NCI-H2029 (cell line): Measurements from ENCODE around the gene EMC7.
"Not testable (repeated sequence)": the region's sequence is repeated elsewhere in the genome, so short reads cannot be mapped to it uniquely, and the experiment has no call there.

Source experiments
- DNase-seq: peaks from one replicate; lab custom pipeline; 2025; lab: John Stamatoyannopoulos, UW

EMC7 gene

DNA sequence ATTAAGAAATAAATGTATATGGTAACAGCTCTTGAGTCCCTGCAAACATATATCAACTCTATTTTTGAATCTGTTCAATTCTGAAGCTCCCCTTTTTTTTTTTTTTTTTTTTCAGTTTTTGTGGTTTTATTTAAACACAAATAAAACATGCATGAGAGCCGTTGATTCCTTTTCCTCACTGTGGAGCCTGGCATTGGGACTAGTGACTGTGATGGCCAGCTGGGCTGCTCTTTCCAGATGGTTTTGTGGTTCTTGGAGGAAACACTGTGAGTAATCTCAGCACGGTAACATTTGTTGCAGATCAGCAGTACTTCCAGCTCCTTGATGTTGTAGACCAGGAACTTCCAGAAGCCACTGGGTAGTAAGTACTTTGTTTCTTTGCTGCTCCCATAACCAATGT lies 15.9 kb downstream of the EMC7 start:
- DNase-seq = no peak

DNA sequence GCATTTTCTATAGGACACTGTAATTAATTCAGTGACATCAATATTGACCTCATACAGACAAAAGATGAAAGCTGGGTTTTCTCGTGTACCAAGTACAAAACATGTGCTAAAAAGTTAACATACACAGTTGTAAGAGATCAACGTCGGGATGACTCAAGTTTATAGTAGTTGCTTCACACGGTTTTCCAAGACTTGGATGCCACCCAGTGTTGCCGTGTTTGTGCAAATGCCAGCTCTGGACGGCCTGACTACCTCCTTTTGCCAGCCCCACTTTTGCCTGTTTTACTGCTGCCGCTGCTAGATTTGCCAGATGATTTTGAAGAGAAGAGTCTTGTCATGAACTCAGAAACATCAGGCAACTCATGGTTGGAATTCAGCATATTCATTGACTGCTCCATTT lies 17.6 kb downstream of the EMC7 start:
- no peak for DNase-seq

GRCh38 chr15:34079904-34080303 lies 21.8 kb downstream of the EMC7 start:
- no peak for DNase-seq

- DNase-seq = no peak
Measured at GRCh38 chr15:34078900-34079299, 22.8 kb downstream of the EMC7 start.

GRCh38 chr15:34076785-34077184 lies 24.9 kb downstream of the EMC7 start:
- no peak for DNase-seq

DNA sequence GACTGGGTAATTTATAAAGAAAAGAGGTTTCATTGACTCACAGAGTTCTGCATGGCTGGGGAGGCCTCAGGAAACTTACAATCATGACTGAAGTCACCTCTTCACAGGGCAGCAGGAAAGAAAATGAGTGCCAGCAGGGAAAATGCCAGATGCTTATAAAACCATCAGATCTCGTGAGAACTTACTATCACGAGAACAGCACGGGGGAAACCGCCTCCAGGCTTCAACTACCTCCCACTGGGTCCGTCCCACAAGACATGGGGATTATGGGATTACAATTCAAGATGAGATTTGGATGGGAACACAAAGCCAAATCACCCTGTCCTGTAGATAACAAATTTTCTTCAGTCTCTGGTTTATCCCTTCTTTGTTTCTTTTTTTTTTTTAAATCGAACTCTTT lies 31.7 kb downstream of the EMC7 start:
- no peak for DNase-seq

GRCh38 chr15:34065941-34066340 lies 35.7 kb downstream of the EMC7 start:
- no peak for DNase-seq

- DNase-seq = no peak
Measured at GRCh38 chr15:34065261-34065660, 36.4 kb downstream of the EMC7 start.

GRCh38 chr15:34064438-34064837 lies 37.2 kb downstream of the EMC7 start:
- no peak for DNase-seq

DNA sequence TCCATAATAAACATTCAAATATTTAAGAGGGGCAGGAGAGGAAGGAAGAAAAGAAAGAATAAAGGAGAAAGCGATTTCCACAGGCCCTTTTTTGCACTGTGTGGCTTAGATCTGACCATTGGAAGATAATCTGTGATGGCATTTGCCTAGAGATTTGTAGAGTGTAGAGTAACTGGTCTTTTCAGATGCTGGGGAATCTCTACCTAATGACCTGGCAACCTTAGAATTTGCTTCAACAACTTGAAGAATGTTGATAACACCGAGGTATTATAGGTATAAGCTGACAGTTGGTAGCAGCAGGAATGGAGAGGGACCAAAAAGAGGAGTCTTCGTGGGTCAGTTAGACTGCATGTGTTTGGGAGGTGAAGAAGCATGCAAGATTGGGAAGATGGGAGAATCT lies 41.7 kb downstream of the EMC7 start:
- no peak for DNase-seq

GRCh38 chr15:34059476-34059875 lies 42.2 kb downstream of the EMC7 start:
- no peak for DNase-seq

- DNase-seq = no peak
Measured at GRCh38 chr15:34056911-34057310, 44.8 kb downstream of the EMC7 start.

DNA sequence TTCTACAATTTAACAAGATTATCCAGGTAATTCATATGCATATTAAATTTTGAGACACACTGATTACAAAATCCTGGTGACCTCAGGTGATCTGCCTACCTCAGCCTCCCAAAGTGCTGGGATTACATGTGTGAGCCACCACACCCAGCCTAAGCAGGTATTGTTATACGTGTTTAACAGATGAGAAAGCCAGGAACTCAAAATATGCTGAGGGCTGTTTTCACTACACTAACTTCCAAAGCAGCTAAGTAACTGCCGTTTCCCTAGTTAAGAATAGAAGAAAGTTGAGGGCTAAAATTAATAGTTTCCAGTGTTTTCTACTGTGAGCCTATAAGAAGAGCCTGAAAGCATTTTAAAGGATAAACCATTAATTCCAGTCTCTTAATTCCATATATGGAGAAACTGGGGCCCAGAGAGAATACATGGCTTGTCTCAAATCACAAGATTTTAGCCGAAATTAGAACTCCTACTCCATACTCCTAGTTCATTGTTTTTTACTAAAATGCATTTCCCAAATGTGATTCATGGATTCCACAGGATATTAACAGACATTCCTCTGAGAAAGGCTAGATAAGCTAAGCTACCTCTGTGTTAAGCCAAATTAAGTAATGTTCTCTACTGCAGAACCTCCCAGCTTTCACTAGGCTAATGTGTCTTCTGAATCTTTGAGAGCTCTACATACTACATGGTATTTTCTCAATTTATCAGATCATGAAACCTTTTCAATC lies 45.6 kb downstream of the EMC7 start:
- DNase-seq = no peak

DNA sequence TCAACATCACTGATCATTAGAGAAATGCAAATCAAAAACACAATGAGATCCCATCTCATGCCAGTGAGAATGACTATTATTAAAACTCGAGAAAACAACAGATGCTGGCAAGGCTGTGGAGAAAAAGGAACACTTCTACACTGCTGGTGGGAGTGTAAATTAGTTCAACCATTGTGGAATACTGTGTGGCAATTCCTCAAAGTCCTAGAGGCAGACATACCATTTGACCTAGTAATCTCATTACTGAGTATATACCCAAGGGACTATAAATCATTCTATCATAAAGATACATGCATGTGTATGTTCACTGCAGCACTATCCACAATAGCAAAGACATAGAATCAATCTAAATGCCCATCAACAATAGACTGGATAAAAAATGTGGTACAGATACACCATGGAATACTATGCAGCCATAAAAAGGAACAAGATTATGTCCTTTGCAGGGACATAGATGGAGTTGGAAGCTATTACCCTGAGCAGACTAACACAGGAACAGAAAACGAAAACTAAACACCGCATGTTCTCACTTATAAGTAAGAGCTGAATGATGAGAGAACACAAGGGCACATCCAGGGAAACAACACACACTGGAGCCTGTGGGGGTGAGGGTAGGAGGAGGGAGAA lies 47.5 kb downstream of the EMC7 start:
- DNase-seq = no peak

DNA sequence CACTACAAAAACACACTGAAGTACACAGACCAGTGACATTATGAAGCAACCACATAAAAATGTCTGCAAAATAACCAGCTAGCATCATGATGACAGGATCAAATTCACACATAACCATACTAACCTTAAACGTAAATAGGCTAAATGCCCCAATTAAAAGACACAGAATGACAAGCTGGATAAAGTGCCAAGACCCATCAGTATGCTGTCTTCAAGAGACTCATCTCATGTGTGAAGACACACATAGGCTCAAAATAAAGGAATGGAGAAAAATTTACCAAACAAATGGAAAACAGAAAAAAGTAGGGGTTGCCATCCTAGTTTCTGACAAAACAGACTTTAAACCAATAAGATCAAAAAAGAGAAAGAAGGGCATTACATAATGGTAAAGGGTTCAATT lies 51.3 kb downstream of the EMC7 start:
- DNase-seq = not testable (repeated sequence)

GRCh38 chr15:34049112-34049511 lies 52.5 kb downstream of the EMC7 start:
- DNase-seq = no peak

- no peak for DNase-seq
Measured at GRCh38 chr15:34047893-34048775, 53.5 kb downstream of the EMC7 start.

DNA sequence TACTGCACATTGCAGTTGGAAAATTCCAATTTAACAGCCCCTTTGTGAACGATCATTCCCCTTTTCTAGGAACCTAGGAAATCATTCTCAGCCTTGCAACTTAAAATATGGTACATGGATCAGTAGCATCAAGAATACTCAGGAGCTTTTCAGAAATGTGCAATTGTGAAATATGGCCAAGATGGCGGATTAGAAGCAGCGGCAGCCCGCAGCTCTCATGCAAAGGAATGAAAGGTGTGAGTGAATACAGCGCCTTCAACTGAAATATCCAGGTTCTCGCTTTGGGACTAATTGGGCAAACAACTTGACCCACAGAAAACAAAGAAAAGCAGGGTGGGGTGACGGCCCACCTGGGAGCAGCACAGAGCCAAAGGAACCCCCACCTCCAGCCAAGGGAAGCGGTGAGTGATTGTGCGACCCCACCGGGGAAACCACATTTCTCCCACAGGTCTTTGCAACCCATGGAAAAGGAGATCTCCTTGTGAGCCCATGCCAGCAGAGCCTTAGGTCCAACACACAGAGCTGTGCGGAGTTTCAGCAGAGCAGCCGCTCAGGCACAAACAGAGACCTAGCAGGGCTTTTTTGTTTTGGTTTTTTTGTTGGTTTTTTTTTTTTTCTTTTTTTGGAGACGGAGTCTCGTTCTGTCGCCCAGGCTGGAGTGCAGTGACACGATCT lies 55.1 kb downstream of the EMC7 start:
- DNase-seq = no peak

- no peak for DNase-seq
Measured at GRCh38 chr15:34043813-34044212, 57.8 kb downstream of the EMC7 start.

DNA sequence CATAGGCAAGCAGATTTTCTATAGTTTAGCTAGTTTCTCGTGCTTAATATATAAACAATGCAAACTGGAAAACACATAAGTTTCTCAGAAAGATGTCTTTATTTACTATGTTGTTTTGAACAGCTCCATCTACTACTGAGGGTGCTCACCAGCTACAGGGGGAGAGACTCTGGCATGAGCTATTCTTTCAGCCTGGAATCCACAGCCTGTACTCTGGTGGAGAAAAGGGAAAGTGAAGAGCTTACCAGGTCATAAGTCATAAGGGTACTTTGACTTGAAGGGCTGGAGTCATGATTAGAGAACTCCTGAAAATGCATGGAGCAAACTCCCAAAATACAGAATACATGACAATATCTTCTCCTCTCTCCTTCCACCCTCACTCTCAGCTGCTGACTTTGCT lies 58.3 kb downstream of the EMC7 start:
- DNase-seq = no peak

DNA sequence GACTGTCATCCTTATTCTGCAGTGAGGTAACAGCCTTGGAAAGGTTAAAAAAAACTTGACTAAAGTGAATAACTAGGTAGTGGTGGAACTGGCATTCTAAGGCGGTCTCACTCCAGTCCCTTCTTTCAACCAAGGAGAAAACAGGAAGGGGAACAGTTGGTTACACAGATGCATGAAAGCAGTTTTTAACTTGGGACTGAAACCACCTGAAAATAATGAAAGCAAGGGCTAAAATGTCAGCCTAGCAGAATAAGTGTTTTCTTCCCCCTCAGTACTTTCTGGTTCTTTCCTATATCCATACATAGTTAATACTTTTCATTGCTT lies 61.9 kb downstream of the EMC7 start:
- no peak for DNase-seq
